ENCODE results near the gene PYCR2.
"Not testable (repeated sequence)": the region's sequence is repeated elsewhere in the genome, so short reads cannot be mapped to it uniquely, and the experiment has no call there.

GRCh38 chr1:225939097-225939938 is 15.3 kb upstream of the PYCR2 start:
- TF ChIP-seq CTCF (IDR thresholded peaks at IDR 0.05); ZFX (IDR thresholded peaks at IDR 0.05; ENCODE audit: borderline replicate concordance): not testable (repeated sequence)
